HG03159 (cell line): Measurements from ENCODE around the gene DNALI1.
A peak's percentile ranks its signal among the peaks of the same experiment; 100 is the strongest.
"Not testable (repeated sequence)": the region's sequence is repeated elsewhere in the genome, so short reads cannot be mapped to it uniquely, and the experiment has no call there.

Experiments used
- ATAC-seq: cut with Tn5 transposase; IDR thresholded peaks from one replicate; pipeline ENCODE4 v1.9.1; 2021; ENCODE audit warnings: mild to moderate bottlenecking, moderate library complexity; ENCODE audit not compliant: unreplicated experiment

The DNALI1 gene

DNA sequence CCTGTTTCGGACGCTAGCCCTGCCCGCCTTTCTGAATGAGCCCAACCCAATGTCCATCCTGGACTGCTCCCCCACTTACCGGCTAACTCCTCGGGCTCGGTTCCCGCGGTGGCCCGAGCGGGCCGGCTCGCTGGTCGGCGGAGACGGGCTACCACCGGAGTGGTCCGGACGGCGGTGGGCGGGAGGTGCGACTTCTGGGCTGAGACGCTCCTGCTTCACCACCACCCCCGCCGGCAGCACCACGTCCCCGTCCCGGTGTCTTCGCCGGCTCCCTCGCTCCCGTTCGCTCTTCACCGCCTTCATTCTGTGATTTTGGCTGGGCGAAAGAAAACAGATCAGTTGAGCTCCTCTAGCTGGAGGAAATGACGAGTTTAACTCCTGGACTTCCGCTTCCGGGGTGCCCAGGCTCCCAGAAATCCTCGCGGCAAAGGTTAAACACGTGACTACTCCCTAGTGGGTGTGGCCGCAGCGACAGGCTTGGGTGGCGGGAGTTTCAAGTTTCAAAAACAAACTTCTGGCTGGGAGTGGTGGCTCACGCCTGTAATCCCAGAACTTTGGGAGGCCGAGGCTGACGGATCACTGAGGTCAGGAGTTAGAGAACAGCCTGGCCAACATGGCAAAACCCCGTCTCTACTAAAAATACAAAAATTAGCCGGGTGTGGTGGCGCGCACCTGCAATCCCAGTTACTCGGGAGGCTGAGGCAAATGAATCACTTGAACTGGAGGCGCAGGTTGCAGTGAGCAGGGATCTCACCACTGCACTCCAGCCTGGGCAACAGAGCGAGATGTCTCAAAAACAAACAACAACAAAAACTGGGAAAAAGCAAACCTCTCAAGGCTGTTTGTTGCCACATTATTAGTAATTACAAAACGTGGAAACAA lies 2.6 kb upstream of the DNALI1 start, which contains the start of gene SNIP1:
TSS of gene SNIP1 (minus strand) at position 367 of the 882 bp plus-strand sequence. CDS start at position 303, 64 bp downstream.
- ATAC-seq = peak; percentile 88

DNA sequence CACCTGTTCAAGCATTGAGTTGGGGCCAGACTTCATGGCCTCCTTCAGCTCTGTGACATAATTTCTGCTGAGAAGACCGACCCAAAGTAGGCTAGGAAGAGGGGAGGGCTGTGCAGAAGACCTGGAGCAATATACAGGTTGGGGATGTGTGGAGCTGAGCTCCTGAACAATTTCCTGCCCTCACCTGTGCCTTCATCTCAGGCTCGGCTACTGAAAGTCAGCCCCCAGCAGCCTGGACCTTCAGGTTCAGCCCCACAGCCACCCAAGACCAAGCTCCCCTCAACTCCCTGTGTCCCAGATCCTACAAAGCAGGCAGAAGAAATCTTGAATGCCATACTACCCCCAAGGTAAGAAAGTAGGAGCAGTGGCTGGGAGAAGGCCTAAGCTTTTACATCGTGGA lies 662 bp downstream of the DNALI1 start:
- ATAC-seq = no peak

DNA sequence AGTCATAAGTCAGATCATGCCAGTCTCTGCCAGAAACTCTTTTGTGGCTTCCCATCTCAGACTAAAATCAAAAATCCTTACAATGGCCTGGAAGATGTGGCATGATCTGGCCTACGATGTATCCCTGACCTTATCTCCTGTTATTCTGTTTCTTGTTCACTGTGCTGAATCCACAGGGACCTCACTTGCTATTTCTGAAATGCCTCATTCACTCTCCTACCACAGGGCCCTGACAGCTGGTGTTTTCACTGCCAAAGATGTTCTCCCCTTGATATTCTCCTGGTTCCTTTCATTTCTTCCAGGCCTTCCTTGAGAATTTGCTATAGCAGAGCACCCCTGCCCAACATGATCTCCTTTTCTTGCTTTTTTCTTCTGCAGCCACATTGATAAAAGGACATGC lies 1.7 kb downstream of the DNALI1 start:
- no peak for ATAC-seq

- ATAC-seq = no peak
Measured at GRCh38 chr1:37559080-37559479, 2.3 kb downstream of the DNALI1 start.

GRCh38 chr1:37559957-37560379 lies 3.2 kb downstream of the DNALI1 start:
- not testable (repeated sequence) for ATAC-seq

DNA sequence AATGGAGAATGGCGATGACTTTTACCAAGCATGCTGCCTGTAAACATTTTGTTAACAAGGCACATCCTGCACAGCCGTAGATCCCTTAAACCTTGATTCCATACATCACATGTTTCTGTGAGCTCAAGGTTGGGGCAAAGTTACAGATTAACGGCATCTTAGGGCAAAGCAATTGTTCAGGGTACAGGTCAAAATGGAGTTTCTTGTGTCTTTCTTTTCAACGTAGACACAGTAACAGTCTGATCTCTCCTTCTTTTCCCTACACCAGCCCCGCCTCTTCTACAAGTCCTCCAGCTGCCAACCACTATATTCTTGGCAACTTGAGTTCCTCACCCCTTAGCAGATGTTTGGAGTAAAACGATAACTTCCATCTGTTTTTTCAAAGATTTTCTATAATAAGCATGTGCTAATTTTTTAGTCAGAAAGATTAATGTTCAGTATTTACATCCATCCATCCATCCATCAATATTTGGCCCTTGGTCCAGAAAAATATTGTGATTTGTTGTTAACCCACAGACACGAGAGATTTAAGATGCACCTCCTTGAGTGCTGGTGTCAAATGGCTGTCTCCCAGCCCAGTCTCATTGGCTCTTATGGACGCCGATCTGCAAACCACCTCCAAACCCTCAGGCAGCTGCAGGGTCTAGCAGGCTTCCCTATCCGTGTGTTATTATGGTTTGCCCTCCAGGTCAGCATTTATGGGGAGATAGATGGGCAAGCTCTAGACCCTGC lies 3.8 kb downstream of the DNALI1 start:
- ATAC-seq = no peak

GRCh38 chr1:37561133-37562132 lies 4.7 kb downstream of the DNALI1 start:
- no peak for ATAC-seq

GRCh38 chr1:37562984-37563383 lies 6.2 kb downstream of the DNALI1 start:
- ATAC-seq = no peak

GRCh38 chr1:37564892-37565291 lies 8.2 kb downstream of the DNALI1 start:
- ATAC-seq = no peak

DNA sequence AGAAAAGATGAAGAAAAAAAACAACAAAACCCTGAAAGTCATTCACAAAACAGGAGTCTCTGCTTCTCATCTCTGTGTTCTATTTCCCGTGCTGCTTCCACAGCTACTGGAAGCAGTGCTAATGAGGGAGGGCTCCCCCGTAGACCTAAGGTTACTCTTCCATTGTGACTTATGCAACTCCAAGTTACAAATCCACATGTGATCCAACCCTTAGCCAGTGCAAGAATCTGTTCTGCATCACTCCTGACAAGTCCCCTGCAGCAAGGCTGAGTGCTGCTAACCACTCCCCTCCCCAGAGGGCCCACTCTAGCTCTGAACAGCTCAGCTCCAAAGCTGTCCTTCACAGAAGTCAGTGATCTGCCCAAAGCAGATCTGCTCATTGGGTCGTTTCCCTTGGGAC lies 10.3 kb downstream of the DNALI1 start:
- ATAC-seq = no peak

DNA sequence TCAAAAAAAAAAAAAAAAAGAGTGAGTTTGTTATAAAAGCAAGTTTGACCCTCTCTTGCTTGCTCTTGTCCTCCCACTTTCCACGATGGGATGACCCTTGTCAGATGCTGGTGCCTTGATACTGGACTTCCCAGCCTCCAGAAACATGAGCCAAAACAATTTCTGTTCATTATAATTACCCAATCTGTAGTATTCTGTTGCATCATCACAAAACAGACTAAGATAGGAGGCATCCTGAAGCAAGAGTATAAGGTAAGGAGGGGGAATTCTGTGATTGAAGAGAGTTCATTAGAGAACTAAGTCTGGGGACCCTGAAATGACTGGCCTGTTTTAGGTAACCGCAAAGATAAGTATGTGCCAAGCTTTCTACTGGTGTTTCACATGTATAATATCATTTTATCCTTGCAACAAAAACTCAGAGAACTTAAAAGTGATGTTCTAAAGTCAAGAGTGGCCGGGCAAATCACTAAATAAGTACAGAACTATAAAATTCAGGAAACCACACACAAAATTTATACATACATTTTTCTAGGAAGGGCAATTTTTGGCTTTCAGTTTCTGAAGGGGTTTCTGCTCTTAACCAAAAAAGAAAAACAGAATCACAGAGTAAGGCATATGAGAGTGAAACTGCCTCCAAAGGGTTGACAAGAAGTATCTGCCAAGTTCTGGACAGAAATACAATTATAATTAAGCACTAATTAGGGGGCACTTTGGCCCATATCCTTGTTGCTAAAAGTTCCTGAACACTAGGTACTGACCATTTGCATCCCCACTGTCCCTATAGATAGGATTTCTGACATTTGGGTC lies 14.0 kb downstream of the DNALI1 start:
- ATAC-seq = no peak

DNA sequence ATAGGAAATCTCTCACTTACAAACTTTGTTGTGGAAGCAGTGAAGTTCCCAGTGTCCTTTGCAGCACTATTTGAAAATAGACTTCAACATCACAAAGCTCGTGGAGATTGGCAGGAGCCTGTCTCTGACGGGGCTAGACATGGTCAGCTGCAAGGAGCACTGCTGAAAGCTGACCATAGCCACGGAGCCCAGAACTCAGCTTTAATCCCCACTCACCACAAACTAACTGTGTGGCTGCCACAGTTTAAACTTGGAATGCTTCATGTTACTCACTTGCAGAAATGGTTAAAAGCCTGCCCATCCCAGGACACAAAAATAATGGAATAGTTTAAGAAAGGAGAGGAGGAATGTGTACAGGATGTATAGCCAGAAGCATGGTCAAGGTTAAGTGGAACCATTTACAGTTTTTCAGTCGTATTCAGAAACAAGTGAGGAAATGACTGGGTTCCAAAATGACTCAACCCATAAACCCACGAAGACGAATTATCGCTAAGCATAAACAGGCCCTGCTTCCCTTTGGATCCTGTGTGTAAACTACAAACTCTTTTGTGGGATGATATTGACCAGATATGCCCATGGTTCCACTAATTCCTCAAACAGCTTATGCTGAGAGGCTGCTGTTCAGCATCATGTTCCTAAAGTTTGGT lies 18.2 kb downstream of the DNALI1 start:
- no peak for ATAC-seq

DNA sequence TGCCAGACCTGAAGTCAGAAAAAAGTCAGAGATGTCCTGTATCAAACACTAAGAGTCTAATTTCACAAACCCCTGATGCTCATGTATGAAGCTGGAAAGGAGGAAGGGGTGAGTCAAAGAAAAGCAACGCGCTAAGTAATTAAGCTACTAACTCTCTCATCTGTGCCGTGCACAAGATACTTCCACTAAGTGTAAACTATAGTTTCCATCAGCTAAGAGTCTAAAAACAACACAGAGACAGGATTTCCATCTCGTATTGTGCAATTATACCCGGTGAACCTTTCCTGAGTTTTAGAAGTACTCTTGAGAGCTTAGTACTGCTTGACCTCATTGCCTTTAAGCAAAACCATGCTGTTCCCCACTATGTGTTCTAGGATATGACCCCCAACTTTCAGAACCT lies 19.0 kb downstream of the DNALI1 start:
- no peak for ATAC-seq

GRCh38 chr1:37584544-37584943 lies 27.8 kb downstream of the DNALI1 start:
- ATAC-seq = not testable (repeated sequence)

DNA sequence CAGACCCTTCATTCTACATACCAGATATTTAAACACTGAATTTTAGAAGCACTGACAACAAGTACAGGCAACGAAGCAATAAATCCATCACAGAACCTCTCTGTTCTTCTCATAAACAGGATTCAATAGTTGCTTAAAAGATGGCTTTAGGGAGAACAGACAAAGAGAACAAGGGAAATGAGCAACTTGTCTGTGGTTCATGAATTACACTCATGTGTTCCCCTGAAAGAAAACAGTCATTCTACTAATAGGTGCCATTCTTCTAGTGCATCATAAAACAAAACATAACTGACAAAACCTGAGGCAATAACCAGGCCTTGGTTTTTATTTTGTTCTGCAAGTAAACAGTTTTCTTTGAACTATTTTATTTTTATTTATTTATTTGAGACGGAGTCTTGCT lies 32.2 kb downstream of the DNALI1 start:
- ATAC-seq = no peak

DNA sequence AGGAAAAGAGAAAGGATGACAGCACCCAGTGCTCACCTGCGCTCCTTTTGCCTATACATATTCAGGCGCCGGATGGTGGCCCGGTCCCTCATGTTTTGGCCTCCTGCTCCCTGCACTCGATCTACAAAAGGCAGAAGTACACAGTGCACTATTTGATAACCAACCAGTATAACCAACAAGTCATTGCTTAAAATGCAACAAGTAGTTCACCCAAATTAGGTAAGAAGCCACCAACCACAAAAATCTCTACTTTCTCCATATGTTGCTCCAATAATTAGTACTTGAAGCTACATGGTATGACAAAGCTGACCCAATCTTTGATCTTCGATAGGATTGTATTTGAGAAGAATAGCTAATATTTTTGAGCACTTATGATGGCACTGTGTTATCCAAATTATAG lies 37.0 kb downstream of the DNALI1 start:
- no peak for ATAC-seq

DNA sequence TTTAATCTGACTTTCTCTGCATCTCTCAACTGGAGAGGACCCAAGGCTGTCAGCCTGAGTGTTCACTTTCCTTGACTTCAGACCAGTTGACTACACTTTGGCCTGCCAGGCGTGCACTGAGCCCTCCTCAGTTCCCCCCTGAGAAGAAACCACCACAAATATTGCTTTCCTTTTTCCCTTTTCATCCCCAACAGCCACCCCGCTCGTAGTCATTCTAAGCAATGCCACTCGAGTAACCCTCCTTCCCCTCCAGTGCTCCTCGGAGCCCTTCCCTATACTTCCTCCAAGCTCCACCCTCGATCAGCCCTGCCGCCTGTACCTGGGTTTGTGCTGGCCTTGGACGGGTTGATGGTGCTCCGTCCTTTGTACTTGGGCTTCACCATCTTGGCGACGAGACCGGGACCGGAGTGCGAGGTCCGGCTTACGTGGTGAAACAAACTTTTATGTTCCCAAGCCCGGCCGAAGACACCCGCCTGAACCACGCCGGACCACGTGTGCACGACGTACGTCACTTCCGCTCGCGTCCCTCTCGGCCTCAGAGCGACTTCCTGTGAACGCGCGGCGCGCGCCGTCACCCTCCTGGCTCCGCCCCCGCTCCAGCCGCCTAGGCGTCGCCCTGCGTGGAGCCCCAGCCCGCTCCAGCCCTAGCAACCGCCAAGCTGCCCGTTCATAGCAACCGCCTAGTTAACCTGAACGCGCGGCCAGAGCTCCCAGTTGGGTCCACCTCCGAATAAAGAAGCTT lies 38.9 kb downstream of the DNALI1 start, which contains the start of gene GNL2:
TSS of gene GNL2 (minus strand) at position 498 of the 742 bp plus-strand sequence. CDS start at position 383, 115 bp downstream.
- ATAC-seq = peak; percentile 97

DNA sequence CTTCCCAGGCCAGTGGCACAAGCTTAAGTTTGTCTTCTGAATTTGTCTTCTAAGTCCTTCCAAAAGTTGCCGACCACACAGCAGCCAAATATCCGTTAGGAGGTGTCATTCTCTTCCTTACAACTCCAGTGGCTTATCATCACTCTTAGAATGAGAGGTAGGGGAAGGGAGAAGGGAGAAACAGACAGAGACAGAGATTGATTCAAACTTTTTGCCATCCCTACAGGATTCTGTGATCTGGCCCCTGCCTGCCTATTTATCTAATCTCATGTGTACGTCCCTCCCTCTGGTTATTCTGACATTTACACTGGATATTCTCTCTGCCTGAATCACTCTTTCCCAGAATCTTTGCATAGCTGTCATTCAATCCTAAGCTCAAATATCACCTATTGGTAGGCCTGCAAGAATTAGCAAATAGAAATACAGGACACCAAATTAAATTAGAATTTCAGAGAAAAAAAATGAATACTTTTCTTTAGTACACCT lies 39.5 kb downstream of the DNALI1 start:
- ATAC-seq = no peak
